HepG2 (cell line): ENCODE measurements around the gene TMEM63B. TPM values are rescaled to one million over a fixed set of nuclear protein-coding genes. Genes with fewer than 3 reads are reported as not detected.
A peak's percentile ranks its signal among the peaks of the same experiment; 100 is the strongest.

Experiments used
- ASH2L ChIP-seq: fragments of 300-600, 200-600 bp; sonication (generic); IDR thresholded peaks from 2 replicates; pipeline ENCODE4 v1.7.0; 2017; ENCODE audit warnings: low read depth, mild to moderate bottlenecking, moderate library complexity, mixed read lengths, low read length; ENCODE audit not compliant: insufficient read length
- ATF7 ChIP-seq, 2 experiments: fragments of 450-650 bp in 1 of 2; sonication (generic) in 1 of 2; formaldehyde crosslinking in 1 of 2; IDR thresholded peaks; 2 replicates each; pipeline versions ENCODE4 v1.4.0 to v1.6.1; 2016 to 2020; ENCODE audit warnings: antibody characterized with exemption in 1 of 2, mild to moderate bottlenecking in 1 of 2, missing genetic modification reagents in 1 of 2
- CBX5 ChIP-seq: sonication (generic); formaldehyde crosslinking; IDR thresholded peaks from 2 replicates; pipeline ENCODE4 v1.4.0; 2020; ENCODE audit warnings: missing genetic modification reagents, borderline replicate concordance
- DZIP1 ChIP-seq: sonication (generic); formaldehyde crosslinking; IDR thresholded peaks from 2 replicates; pipeline ENCODE4 v1.5.0; 2020; ENCODE audit warnings: mild to moderate bottlenecking, missing genetic modification reagents
- MNT ChIP-seq: fragments of 450-650 bp; IDR thresholded peaks from 2 replicates; pipeline ENCODE4 v1.6.1; 2016
- NCOA1 ChIP-seq: sonication (generic); formaldehyde crosslinking; IDR thresholded peaks from 2 replicates; pipeline ENCODE4 v1.9.0; 2021; ENCODE audit warnings: missing genetic modification reagents
- THAP11 ChIP-seq: IDR thresholded peaks from 2 replicates; pipeline ENCODE4 v1.6.1; 2016; ENCODE audit warnings: missing biosample characterization, missing genetic modification reagents
- ZNF20 ChIP-seq: sonication (generic); formaldehyde crosslinking; IDR thresholded peaks from 2 replicates; pipeline ENCODE4 v1.4.0; 2020; ENCODE audit warnings: mild to moderate bottlenecking, moderate library complexity, missing genetic modification reagents
- ZNF317 ChIP-seq: sonication (generic); formaldehyde crosslinking; IDR thresholded peaks from 2 replicates; pipeline ENCODE4 v1.5.0; 2020; ENCODE audit warnings: mild to moderate bottlenecking, missing genetic modification reagents
- ZNF326 ChIP-seq: sonication (generic); formaldehyde crosslinking; IDR thresholded peaks from 2 replicates; pipeline ENCODE4 v1.4.0; 2020; ENCODE audit warnings: missing genetic modification reagents, borderline replicate concordance
- ZNF441 ChIP-seq: sonication (generic); formaldehyde crosslinking; IDR thresholded peaks from 2 replicates; pipeline ENCODE4 v1.7.0; 2021; ENCODE audit warnings: missing genetic modification reagents, borderline replicate concordance
- polyA plus RNA-seq, 8 experiments: library from polyadenylated mRNA; depleted of rRNA in 3 of 8; stranded (reverse) in 7 of 8; unstranded in 1 of 8; fragments of >200 nt; fragmentation: Illumina TruSeq in 4 of 8; extraction: Trizol in 4 of 8; gene quantifications; 2 replicates each; pipeline versions ENCODE4 v1.2.1 to v1.2.3, GENCODE V29; 2011 to 2016; ENCODE audit warnings: low read depth in 4 of 8, missing spikeins in 1 of 8, mixed read lengths in 1 of 8; ENCODE audit not compliant: insufficient read depth in 1 of 8
- total RNA-seq, 5 experiments: library from RNA; depleted of rRNA; stranded (reverse); fragments of >200 nt; fragmentation: Illumina TruSeq; extraction: Trizol; gene quantifications; 2 replicates each; pipeline ENCODE4 v1.2.3, GENCODE V29; 2016; ENCODE audit warnings: low read depth in 1 of 5
- TF ChIP-seq, protein P1 (sequence below), 2 experiments: sonication (generic) in 1 of 2; formaldehyde crosslinking in 1 of 2; IDR thresholded peaks; 2 replicates each; pipeline versions ENCODE4 v1.6.1 to v1.9.0; 2014 to 2022; ENCODE audit warnings: antibody characterized with exemption in 1 of 2, borderline replicate concordance in 1 of 2, inconsistent platforms in 1 of 2, low read depth in 1 of 2, missing genetic modification reagents in 1 of 2
- TF ChIP-seq, protein P2 (sequence below): sonication (generic); formaldehyde crosslinking; IDR thresholded peaks from 2 replicates; pipeline ENCODE4 v1.8.0; 2022; ENCODE audit warnings: missing genetic modification reagents, mild to moderate bottlenecking, borderline replicate concordance

TMEM63B gene
- total and polyA plus RNA-seq, 2 of the 13 experiments (the other 11 are each of a cell fraction or from before 2014, with no cell fraction given): 27.4 to 75.8 TPM

- TF ChIP-seq MNT (0 out of 2 replicates have a peak, but pooled peaks have one; percentile 6), ZNF317 (peak; percentile 90), ATF7 (IDR thresholded peaks at IDR 0.05) (0 out of 2 replicates have a peak, but pooled peaks have one; percentile 29), ATF7 (CRISPR knock-in tag; IDR thresholded peaks at IDR 0.05) (no peak), CBX5 (peak; percentile 71; the same call in 1 of the 2 replicates), THAP11 (CRISPR knock-in tag) (peak; percentile 83), ZNF20 (CRISPR knock-in tag) (no peak), ZNF326 (no peak; the same call in 1 of the 2 replicates), NCOA1 (CRISPR knock-in tag) (no peak), ASH2L (peak; percentile 51), ZNF441 (CRISPR knock-in tag) (no peak), DZIP1 (CRISPR knock-in tag) (no peak)
- TF ChIP-seq, protein P1, sequence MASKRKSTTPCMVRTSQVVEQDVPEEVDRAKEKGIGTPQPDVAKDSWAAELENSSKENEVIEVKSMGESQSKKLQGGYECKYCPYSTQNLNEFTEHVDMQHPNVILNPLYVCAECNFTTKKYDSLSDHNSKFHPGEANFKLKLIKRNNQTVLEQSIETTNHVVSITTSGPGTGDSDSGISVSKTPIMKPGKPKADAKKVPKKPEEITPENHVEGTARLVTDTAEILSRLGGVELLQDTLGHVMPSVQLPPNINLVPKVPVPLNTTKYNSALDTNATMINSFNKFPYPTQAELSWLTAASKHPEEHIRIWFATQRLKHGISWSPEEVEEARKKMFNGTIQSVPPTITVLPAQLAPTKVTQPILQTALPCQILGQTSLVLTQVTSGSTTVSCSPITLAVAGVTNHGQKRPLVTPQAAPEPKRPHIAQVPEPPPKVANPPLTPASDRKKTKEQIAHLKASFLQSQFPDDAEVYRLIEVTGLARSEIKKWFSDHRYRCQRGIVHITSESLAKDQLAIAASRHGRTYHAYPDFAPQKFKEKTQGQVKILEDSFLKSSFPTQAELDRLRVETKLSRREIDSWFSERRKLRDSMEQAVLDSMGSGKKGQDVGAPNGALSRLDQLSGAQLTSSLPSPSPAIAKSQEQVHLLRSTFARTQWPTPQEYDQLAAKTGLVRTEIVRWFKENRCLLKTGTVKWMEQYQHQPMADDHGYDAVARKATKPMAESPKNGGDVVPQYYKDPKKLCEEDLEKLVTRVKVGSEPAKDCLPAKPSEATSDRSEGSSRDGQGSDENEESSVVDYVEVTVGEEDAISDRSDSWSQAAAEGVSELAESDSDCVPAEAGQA (IDR thresholded peaks at IDR 0.05; ENCODE audit: low read depth): no peak
- TF ChIP-seq, protein P1 (CRISPR knock-in tag; IDR thresholded peaks at IDR 0.05; ENCODE audit: borderline replicate concordance): no peak
- TF ChIP-seq, protein P2, sequence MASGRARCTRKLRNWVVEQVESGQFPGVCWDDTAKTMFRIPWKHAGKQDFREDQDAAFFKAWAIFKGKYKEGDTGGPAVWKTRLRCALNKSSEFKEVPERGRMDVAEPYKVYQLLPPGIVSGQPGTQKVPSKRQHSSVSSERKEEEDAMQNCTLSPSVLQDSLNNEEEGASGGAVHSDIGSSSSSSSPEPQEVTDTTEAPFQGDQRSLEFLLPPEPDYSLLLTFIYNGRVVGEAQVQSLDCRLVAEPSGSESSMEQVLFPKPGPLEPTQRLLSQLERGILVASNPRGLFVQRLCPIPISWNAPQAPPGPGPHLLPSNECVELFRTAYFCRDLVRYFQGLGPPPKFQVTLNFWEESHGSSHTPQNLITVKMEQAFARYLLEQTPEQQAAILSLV (CRISPR knock-in tag): no peak
These were observed 15.6 kb upstream of the TMEM63B start (continued) for GRCh38 chr6:44111434-44112417.
